Endothelial cell of umbilical vein (primary cell): Measurements from ENCODE around the gene PLEKHG5. TPM values are rescaled to one million over a fixed set of nuclear protein-coding genes. Genes with fewer than 3 reads are reported as not detected.

ENCODE experiments used
- BruUV-seq: library from RNA; stranded (reverse); fragments of 400-500 nt; replicated peaks from 2 replicates; lab custom pipeline; 2021; lab: Mats Ljungman, UMichigan
- CTCF ChIA-PET: fragments of 300-600, 350-600 bp; sonication (Branson Sonifier 250); formaldehyde crosslinking; loops from one replicate; lab custom pipeline; 2021; ENCODE audit warnings: antibody characterized with exemption, inconsistent platforms; lab: Charles Lee
- POLR2A ChIA-PET: fragments of 300-600, 350-600 bp; sonication (Branson Sonifier 250); formaldehyde crosslinking; loops from one replicate; lab custom pipeline; 2021; ENCODE audit warnings: antibody characterized with exemption, inconsistent platforms; lab: Charles Lee
- DNase-seq: peaks from one replicate; pipeline ENCODE4 v3.0.0-alpha.2; 2011; ENCODE audit warnings: low read depth, low spot score
- FAIRE-seq: peaks from 2 replicates; lab custom pipeline; 2011; peaks lifted over from hg19 to GRCh38; lab: Jason Lieb, UNC
- H2AFZ ChIP-seq: 2 replicates; pipeline ENCODE4 v1.6.0; 2012; ENCODE audit warnings: low read depth, low read length, control low read depth, inconsistent platforms
- H3K27ac ChIP-seq: 2 replicates; pipeline ENCODE4 v1.5.1; 2011; ENCODE audit warnings: low read depth, mild to moderate bottlenecking, control low read depth, low read length, moderate library complexity; ENCODE audit not compliant: insufficient read depth
- H3K27me3 ChIP-seq, 2 experiments: 2 replicates each; pipeline versions ENCODE4 v1.6.0 to v1.6.1; 2011; ENCODE audit warnings: low read length in 2 of 2, mixed read lengths in 1 of 2; ENCODE audit not compliant: control insufficient read depth in 2 of 2, insufficient read depth in 2 of 2
- H3K36me3 ChIP-seq, 2 experiments: 2 replicates in 1 of 2; 3 replicates in 1 of 2; pipeline ENCODE4 v1.5.1; 2011; ENCODE audit warnings: low read length in 2 of 2, mild to moderate bottlenecking in 1 of 2, moderate library complexity in 1 of 2; ENCODE audit not compliant: control insufficient read depth in 2 of 2, insufficient read depth in 2 of 2; ENCODE audit errors: extremely low read depth in 1 of 2
- H3K4me1 ChIP-seq: 3 replicates; pipeline ENCODE4 v1.5.1; 2011; ENCODE audit warnings: mild to moderate bottlenecking, low read length; ENCODE audit not compliant: control insufficient read depth, insufficient read depth; ENCODE audit errors: extremely low read depth
- H3K4me2 ChIP-seq: 2 replicates; pipeline ENCODE4 v1.6.1; 2011; ENCODE audit warnings: low read length, control low read depth, mixed read lengths; ENCODE audit not compliant: insufficient read depth
- H3K4me3 ChIP-seq, 3 experiments: fragments of 200-600 bp in 1 of 3; sonication (generic), shearing (Covaris generic) in 1 of 3; replicated peaks in 1 of 3; 2 replicates each; pipeline ENCODE4 v1.5.1; 2011 to 2016; ENCODE audit warnings: control low read depth in 3 of 3, low read length in 3 of 3, mild to moderate bottlenecking in 2 of 3, inconsistent platforms in 1 of 3, low read depth in 1 of 3, moderate library complexity in 1 of 3; ENCODE audit not compliant: insufficient read depth in 1 of 3
- H3K79me2 ChIP-seq: 2 replicates; pipeline ENCODE4 v1.6.0; 2012; ENCODE audit warnings: low read length, inconsistent platforms; ENCODE audit not compliant: control insufficient read depth, insufficient read depth
- H3K9ac ChIP-seq: replicated peaks from 2 replicates; pipeline ENCODE3; 2011; ENCODE audit warnings: low read length, control low read depth; ENCODE audit not compliant: insufficient read depth; ENCODE audit errors: extremely low read depth
- H3K9me1 ChIP-seq: replicated peaks from 3 replicates; pipeline ENCODE4 v1.6.0; 2011; ENCODE audit warnings: mild to moderate bottlenecking, low read length; ENCODE audit not compliant: control insufficient read depth, insufficient read depth; ENCODE audit errors: extremely low read depth
- H3K9me3 ChIP-seq: replicated peaks from 2 replicates; pipeline ENCODE4 v1.5.1; 2012; ENCODE audit warnings: low read length, inconsistent platforms; ENCODE audit not compliant: control insufficient read depth, insufficient read depth
- H4K20me1 ChIP-seq: replicated peaks from 2 replicates; pipeline ENCODE3; 2011; ENCODE audit warnings: mild to moderate bottlenecking, low read length; ENCODE audit not compliant: control insufficient read depth, insufficient read depth; ENCODE audit errors: extremely low read depth
- EZH2 ChIP-seq: IDR thresholded peaks from 2 replicates; pipeline ENCODE4 v1.6.1; 2012; ENCODE audit warnings: borderline replicate concordance, low read depth, mild to moderate bottlenecking, moderate library complexity, low read length, inconsistent platforms; ENCODE audit not compliant: severe bottlenecking
- FOS ChIP-seq: IDR thresholded peaks from 2 replicates; pipeline ENCODE4 v1.6.1; 2011; ENCODE audit warnings: mild to moderate bottlenecking, low read length, moderate library complexity, borderline replicate concordance; ENCODE audit not compliant: insufficient read depth
- GATA2 ChIP-seq: IDR thresholded peaks from 2 replicates; pipeline ENCODE4 v1.7.0; 2011; ENCODE audit warnings: low read depth, mild to moderate bottlenecking, moderate library complexity, mixed read lengths, low read length; ENCODE audit not compliant: insufficient read length, insufficient read depth
- JUN ChIP-seq: IDR thresholded peaks from 2 replicates; pipeline ENCODE4 v1.6.1; 2011; ENCODE audit warnings: borderline replicate concordance, low read depth; ENCODE audit not compliant: insufficient read length, insufficient read depth
- MAX ChIP-seq: IDR thresholded peaks from 2 replicates; pipeline ENCODE4 v1.6.1; 2011; ENCODE audit not compliant: insufficient read depth, insufficient read length
- MYC ChIP-seq: IDR thresholded peaks from one replicate; pipeline ENCODE4 v1.6.1; 2011; ENCODE audit warnings: mild to moderate bottlenecking, low read depth, low read length
- POLR2A ChIP-seq: IDR thresholded peaks from 2 replicates; pipeline ENCODE4 v1.6.1; 2012; ENCODE audit warnings: low read depth, mild to moderate bottlenecking, control low read depth, low read length
- POLR2AphosphoS5 ChIP-seq: IDR thresholded peaks from 2 replicates; pipeline ENCODE4 v1.6.1; 2012; ENCODE audit warnings: low read depth, mild to moderate bottlenecking, control low read depth, low read length, moderate library complexity; ENCODE audit not compliant: insufficient read depth
- dilution Hi-C: fragments of 300-500 bp; cut with MboI; formaldehyde crosslinking; loops from one replicate; pipeline ENCODE4 v1.15.0; 2019; ENCODE audit warnings: low sequenced_read_pairs; ENCODE audit not compliant: extremely low pct_ligation_motif_present
- intact Hi-C: fragments of 100-400 bp; cut with micrococcal nuclease; formaldehyde crosslinking; loops from one replicate; pipeline ENCODE4 v1.10.0; 2022
- polyA plus RNA-seq, 4 experiments: library from polyadenylated mRNA; depleted of rRNA in 3 of 4; stranded (reverse) in 3 of 4; unstranded in 1 of 4; fragments of >200 nt; gene quantifications; 2 replicates each; pipeline versions ENCODE4 v1.2.1 to v1.2.3, GENCODE V29; 2011 to 2012; ENCODE audit warnings: missing spikeins in 1 of 4
- total RNA-seq: library from RNA; stranded (reverse); gene quantifications from 2 replicates; pipeline ENCODE4 v1.2.3, GENCODE V29; 2021
- TF ChIP-seq, protein P1 (sequence below), 2 donors: IDR thresholded peaks; 1 replicate in 1 of 2; 2 replicates in 1 of 2; pipeline ENCODE4 v1.5.1; 2011; ENCODE audit warnings: low read length in 2 of 2, mild to moderate bottlenecking in 2 of 2, moderate library complexity in 2 of 2, control low read depth in 1 of 2, inconsistent platforms in 1 of 2, low read depth in 1 of 2; ENCODE audit not compliant: insufficient read depth in 1 of 2; ENCODE audit errors: extremely low read depth in 1 of 2

Gene PLEKHG5
- total and polyA plus RNA-seq, 2 donors (not counting 3 experiments of a cell fraction or from before 2014, with no cell fraction given) = 30.6 to 56.9 TPM

GRCh38 chr1:6498576-6499111, 7.2 kb upstream of the PLEKHG5 start:
- Histone ChIP-seq H3K9ac (no peak overlapping the region), H3K36me3 (no peaks in the 10 kb centered on the region), H3K27ac (no peak overlapping the region), H4K20me1 (no peaks in the 10 kb centered on the region), H3K9me3 (no peaks in the 10 kb centered on the region), H3K4me3 (no peak overlapping the region), H3K9me1 (no peaks in the 10 kb centered on the region), H3K4me1 (peaks cover 12% of the 10 kb centered on the region), H3K27me3 (no peaks in the 10 kb centered on the region), H2AFZ (no peak overlapping the region), H3K4me2 (no peak overlapping the region), H3K79me2 (no peaks in the 10 kb centered on the region)
- DNase-seq (no peak), FAIRE-seq (no peak)
- dilution Hi-C loops (no loop called here), intact Hi-C loops (loop anchor here (10.0 kb wide), 1 partner anchor 286 kb away; the partner anchor contains the start of gene CAMTA1)
- POLR2A ChIA-PET = no interaction called here
- no TSS peak for BruUV-seq
- CTCF ChIA-PET = interaction anchor here (1.1 to 5.6 kb wide), 3 partner anchors 9 to 56 kb away, joined by 4 to 36 read pairs (median 10); partner anchors contain the start of genes NOL9 and PLEKHG5
- TF ChIP-seq MAX (no peak), POLR2A (no peak), GATA2 (no peak)

DNA sequence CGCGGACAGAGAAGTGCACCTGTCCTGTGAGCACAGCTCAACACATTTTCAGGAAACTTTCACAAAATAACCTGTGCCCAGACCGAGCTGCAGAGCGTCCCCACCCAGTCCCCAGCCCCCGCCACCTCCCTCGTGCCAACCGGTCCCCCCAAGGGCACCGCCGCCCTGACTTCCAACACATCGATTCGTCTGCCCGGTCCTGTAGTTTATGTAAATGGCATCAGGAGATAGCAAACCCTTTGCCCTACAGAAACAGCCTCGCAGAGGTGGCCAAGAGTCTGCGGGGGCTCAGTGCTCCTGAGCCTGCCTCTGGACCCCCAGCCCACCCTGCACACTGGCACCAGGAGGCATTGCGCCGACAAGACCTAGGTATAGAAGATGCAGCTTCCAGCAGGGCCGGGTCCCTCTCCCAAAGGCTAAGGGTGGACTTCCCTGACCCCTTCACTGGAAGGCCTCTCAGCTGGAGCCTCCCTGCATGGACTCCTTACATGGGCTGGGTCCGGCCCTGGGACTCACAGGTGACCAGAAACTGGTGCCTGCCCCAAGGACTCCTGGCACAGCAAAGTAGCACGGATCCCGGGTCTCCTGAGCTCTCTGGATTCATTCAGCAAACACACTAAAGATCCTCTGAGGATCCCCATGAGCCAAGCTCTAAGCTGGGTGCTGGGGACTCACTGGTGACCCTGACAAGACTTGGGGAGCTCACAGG, 6.6 kb upstream of the PLEKHG5 start:
- Histone ChIP-seq H3K9me3 (no peaks in the 10 kb centered on the region), H3K36me3 (no peaks in the 10 kb centered on the region), H3K27me3 (no peaks in the 10 kb centered on the region), H3K79me2 (no peaks in the 10 kb centered on the region), H3K9me1 (no peaks in the 10 kb centered on the region), H3K4me1 (peaks cover 17% of the 10 kb centered on the region), H2AFZ (peak overlapping the region; percentile 75), H3K4me2 (peak overlapping the region; percentile 78), H3K9ac (no peak overlapping the region), H3K27ac (no peak overlapping the region), H4K20me1 (no peaks in the 10 kb centered on the region), H3K4me3 (peak overlapping the region; percentile 13 to 57 (median 27))
- CTCF ChIA-PET = interaction anchor here (5.6 kb wide), 1 partner anchor 8 kb away, joined by 36 read pairs; the partner anchor contains the start of gene PLEKHG5
- no TSS peak for BruUV-seq
- no peak for DNase-seq
- POLR2A ChIA-PET = no interaction called here
- no peak for FAIRE-seq
- intact Hi-C loops = loop anchor here (10.0 kb wide), 1 partner anchor 287 kb away; the partner anchor contains the start of gene CAMTA1
- TF ChIP-seq GATA2 (no peak), FOS (no peak), POLR2A (no peak), JUN (no peak), EZH2 (no peak), POLR2AphosphoS5 (no peak), MAX (no peak), MYC (no peak)
- TF ChIP-seq, protein P1, sequence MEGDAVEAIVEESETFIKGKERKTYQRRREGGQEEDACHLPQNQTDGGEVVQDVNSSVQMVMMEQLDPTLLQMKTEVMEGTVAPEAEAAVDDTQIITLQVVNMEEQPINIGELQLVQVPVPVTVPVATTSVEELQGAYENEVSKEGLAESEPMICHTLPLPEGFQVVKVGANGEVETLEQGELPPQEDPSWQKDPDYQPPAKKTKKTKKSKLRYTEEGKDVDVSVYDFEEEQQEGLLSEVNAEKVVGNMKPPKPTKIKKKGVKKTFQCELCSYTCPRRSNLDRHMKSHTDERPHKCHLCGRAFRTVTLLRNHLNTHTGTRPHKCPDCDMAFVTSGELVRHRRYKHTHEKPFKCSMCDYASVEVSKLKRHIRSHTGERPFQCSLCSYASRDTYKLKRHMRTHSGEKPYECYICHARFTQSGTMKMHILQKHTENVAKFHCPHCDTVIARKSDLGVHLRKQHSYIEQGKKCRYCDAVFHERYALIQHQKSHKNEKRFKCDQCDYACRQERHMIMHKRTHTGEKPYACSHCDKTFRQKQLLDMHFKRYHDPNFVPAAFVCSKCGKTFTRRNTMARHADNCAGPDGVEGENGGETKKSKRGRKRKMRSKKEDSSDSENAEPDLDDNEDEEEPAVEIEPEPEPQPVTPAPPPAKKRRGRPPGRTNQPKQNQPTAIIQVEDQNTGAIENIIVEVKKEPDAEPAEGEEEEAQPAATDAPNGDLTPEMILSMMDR (IDR thresholded peaks at IDR 0.05; ENCODE audit: extremely low read depth in 1 of 2, insufficient read depth in 1 of 2, low read depth in 1 of 2, low read length in 2 of 2) = no peak
- dilution Hi-C loops = no loop called here
